PC-9 (cell line): ENCODE measurements around the gene SLC8A1.

Source experiments
- EZH2 ChIP-seq: fragments of 200-600 bp; sonication (generic); IDR thresholded peaks from 2 replicates; pipeline ENCODE4 v1.8.0; 2017; ENCODE audit warnings: antibody characterized with exemption, low read depth
- TF ChIP-seq, protein P1 (sequence below): fragments of 200-600 bp; sonication (generic); conservative IDR thresholded peaks from 2 replicates; pipeline ENCODE4 v1.6.1; 2017; ENCODE audit warnings: mixed run types, antibody characterized with exemption, mild to moderate bottlenecking, moderate library complexity

DNA sequence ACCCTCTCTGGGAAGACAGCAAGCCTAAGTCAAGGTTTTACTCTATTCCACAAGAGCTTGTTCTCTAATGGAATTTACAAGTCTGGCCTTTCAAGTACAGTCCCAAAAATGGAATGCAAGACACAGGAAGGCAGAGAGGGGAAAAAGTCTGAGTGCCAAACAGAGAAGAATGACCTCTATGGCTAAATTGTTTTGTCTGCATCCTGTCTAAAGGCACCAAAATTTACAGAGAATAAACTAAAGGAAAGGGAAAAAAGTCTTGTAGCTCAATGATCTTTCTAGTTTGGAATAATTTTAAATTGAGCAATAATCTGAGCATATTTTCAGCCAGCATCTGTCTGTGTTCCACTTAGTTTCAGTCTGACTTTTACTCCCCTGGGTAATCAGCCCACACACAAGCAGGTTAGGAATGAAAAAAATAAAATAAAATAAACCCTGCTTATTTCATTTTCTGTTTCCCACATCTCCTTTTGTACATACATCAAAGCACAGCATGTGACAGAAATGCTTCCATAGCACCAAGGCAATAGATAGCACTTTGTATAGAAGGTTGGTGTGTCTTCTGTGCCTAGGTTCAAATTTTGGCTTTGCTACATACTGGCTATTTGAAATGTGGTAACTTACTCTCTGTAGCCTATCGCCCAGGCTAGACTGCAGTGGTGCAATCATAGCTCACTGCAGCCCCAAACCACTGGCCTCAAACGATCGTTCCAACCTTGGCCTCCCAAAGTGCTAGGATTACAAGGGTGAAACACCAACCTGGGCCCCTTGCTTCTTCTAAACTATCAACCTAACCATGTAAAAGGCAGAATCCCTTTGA, 105.1 kb downstream of the SLC8A1 start:
- TF ChIP-seq, protein P1, sequence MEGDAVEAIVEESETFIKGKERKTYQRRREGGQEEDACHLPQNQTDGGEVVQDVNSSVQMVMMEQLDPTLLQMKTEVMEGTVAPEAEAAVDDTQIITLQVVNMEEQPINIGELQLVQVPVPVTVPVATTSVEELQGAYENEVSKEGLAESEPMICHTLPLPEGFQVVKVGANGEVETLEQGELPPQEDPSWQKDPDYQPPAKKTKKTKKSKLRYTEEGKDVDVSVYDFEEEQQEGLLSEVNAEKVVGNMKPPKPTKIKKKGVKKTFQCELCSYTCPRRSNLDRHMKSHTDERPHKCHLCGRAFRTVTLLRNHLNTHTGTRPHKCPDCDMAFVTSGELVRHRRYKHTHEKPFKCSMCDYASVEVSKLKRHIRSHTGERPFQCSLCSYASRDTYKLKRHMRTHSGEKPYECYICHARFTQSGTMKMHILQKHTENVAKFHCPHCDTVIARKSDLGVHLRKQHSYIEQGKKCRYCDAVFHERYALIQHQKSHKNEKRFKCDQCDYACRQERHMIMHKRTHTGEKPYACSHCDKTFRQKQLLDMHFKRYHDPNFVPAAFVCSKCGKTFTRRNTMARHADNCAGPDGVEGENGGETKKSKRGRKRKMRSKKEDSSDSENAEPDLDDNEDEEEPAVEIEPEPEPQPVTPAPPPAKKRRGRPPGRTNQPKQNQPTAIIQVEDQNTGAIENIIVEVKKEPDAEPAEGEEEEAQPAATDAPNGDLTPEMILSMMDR = no peak
- no peak for TF ChIP-seq EZH2
